GM18526 (cell line): ENCODE results near the gene MINDY3.

ENCODE experiments used
- POLR2A ChIP-seq: IDR thresholded peaks from 3 replicates; pipeline ENCODE4 v1.6.1; 2011; ENCODE audit not compliant: insufficient read length; ENCODE audit errors: extremely low read depth

MINDY3 gene

DNA sequence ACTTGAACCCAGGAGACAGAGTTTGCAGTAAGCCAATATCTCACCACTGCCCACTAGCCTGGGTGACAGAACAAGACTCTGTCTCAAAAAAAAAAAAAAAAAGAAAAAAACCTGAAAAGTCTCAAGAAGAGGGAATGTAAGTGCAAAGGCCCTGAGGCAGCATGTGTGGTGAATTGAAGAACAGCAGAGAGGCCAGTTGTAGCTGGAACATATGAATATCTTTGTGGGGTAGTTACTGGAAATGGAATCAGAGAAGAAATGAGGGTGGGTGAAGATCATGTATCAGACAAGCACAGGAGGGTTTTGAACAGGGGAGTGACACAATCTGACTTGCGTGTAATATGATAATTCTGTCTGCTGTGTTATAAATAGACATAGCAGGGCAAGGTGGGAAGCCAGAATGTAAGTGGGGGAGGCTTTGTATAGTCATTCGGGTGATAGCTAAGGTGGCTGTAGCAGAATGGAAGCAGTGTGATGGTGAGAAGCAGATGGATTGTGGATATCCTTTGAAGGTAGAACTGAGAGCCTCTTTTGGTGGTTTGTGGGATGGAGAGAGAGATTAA, 95.3 kb downstream of the MINDY3 start:
- TF ChIP-seq POLR2A = no peak

DNA sequence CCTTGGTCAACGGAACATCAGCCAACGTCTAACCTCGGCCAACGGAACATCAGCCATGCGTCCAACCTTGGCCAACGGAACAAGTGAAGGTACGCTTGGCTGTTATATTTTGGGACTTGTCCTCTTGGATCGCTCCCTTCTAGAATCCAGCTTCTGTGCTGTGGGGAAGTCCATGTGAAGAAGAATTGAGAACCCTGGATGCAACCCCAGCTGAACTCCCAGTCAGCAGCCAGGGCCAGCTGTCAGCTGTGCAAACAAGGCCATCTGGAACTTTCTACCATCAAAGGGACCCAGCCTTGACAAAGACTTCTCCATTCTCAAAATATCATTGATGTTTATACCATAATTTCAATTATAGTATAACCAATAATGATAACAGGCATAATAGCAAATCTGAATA, 97.3 kb downstream of the MINDY3 start:
- TF ChIP-seq POLR2A = no peak

DNA sequence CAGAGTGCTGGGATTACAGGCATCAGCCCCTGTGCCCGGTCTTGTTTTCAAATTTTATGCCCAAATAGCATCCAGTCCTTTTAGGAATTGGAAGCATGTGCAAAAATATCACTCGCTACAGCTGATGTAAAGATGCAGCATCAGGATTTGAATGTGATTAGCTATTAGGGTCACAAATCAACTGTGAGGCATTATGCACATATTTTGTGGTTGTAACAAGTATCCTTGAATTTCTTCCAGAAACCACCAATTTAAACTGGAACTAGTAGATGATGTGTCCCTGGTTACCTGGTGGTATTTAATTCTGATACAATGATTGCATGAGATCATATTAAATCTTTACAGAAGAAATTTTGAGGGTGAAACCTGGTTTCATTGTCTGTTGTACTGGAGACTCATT, 99.6 kb downstream of the MINDY3 start:
- no peak for TF ChIP-seq POLR2A

DNA sequence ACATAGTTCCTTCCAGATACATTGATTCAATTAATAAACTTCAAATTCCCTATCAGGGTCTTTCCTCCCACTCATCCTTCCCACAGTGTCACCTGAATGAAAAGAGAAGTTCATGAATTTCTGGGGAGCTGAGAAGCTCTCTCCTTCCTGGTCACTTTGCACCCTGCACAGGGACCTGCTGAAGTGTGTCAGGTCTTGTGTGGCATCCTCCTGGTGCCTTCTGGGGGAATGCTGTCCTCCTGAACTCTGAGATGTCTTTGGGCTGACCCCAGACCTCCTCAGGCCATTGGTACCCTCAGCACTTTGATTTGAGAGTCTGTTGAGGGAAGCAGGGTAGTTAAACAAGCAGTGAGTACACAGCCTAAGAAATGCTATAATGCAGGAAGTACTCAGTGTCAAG, 101.0 kb downstream of the MINDY3 start:
- no peak for TF ChIP-seq POLR2A

DNA sequence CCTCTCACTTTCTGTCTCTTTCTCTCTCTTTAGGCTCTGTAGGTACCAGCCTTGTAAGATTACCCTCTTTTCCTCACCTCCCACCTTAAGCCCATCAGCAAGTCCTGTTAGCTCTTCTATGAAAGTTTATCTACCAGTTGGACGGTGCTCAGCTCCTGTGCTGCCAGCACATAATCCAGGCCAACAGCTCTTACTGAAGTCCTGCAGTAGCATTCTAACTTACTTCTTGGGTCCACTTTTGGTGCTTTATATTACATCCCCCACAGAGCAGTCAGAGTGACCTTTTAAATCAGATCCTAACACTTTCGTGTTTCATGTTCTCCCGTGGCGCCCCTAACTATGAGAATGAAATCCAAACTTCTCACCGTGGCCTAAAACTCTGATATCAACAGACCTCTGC, 101.7 kb downstream of the MINDY3 start:
- TF ChIP-seq POLR2A = no peak

DNA sequence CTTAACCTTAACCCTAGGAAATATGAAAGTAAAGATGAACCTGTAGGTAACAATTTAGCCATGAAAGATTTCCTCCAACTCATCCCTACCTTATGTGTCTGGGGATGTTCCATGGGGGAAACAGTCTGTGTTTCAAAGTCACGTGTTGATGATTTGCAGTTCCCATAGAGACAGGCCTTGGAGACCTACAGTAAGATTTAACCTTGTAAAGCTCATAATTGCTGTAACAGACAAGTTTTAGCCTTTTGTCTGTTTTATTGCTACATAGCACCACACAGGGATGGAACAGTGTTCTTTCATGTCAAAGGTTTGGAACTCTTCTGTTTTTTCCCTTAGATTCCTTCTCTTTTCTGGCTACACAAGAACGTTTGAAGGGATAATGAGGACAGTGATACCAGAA, 105.4 kb downstream of the MINDY3 start:
- no peak for TF ChIP-seq POLR2A

DNA sequence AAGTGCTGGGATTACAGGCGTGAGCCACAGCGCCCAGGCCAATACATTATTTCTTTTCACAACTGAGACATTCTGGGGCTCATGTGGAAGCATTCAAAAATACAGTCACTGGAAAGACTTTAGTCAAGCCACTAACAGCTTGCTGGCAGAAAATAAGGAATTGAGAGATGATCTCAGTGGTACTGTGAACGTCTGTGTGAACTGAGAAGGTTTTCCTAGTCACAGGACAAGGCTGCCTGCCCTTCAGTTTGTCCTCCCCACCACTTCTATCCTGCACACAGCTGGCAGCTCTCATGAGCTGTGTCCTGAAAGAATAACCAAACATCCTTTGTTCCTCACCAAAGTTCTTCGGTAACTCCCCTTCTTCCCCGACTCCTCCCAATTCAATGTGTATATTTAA, 109.3 kb downstream of the MINDY3 start:
- TF ChIP-seq POLR2A = no peak

DNA sequence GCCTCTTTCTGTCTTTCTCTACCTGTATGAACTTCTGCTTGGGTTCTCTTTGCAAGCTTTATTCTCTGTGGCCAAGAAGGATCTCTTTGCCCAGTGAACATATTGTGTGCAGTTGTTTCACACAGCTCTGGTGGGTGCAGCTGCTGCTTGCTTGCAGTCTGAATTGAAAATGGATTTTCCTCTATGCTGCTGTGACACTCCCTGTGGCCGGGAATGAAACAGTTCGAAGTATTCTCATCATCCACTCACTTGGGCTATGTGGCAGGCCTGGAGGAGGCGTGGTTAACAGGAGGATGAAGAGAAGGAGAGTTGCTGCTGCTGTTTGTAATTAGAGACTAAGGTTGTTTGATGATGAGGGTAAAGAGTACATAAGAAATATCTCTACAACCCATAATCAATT, 112.2 kb downstream of the MINDY3 start:
- no peak for TF ChIP-seq POLR2A

DNA sequence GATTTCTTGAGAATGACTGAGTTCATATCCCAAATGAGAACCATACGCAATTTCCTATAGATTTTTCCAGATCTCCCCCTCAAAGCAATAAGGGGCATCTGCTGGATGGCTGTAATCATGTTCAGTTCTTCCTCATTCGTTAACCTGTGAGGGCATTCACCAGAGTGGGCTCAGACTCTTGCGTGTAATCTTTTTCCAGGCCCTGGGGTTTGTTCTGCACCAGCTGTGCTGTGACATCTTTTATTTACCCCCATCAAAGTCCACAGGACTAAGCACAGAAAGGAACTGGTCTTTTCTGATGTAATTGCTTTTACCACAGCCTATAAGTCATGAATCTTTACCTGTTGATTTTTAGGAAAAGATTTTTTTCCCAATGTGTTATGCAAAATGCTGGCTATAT, 112.7 kb downstream of the MINDY3 start:
- no peak for TF ChIP-seq POLR2A

DNA sequence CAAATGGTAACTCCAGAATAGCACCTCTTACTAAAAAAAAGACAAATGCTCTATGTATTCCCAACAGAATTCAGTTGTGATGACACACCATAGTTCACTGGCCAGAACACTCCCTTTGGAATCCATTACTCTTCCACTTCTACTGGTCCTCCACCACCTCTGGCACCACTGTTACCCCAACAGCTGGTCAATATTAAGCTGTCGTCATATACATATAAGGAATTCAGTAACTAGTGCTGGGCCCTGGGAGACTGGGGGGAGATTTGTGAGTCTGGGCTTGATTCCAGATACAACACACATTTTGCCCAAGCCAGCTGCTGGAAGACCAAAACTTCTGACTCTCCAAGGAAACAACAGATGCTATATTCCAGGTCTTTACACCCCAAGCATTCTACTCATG, 114.6 kb downstream of the MINDY3 start:
- TF ChIP-seq POLR2A = no peak

DNA sequence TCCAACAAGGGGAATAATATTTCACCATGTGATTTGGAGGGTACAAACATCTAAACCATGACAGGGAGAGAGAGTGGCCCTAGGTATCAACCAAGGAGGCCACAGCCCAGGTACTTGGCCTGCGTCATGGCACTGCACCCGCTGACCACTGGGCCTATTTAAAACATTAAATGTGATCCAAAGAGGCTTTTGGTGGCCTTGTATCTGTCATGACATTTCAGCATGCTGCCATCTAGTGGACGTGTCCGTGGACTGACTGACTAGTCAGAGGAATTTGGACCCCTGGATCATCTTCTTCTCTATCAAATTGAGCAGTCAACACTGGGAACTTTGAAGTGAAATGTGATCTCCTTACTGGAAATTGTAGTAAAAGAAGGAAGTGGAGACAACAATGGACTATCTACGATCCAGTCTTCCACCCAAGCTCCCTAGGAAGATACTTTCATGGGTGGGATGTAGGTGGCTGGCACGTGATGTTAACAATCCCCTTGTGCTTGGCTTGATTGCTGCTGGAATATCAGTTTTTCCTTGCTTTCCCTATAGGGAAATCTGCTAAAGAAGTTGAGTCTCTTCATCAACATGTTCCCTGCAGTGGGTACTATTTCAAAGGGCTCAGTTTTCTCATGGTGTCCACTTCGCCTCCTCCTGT, 116.0 kb downstream of the MINDY3 start:
- no peak for TF ChIP-seq POLR2A

DNA sequence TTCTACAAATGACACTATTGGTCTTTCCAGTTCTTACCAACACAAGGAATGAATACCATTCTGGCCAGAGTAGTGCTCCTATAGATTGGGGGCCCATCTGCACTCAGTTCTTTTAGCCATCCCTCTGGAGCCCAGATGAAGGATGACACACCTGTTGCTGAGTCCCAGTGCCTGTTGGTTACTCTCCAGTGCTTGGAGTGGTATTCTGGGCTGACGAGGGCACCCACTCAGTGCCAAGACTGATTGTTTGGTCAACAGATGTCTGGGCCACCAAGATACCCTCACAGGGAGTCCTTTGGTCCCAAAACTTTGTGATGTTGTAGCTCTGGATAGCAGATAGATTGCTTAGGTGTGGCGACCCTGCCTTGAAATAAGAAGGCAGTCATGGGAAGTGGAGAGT, 116.9 kb downstream of the MINDY3 start:
- no peak for TF ChIP-seq POLR2A

DNA sequence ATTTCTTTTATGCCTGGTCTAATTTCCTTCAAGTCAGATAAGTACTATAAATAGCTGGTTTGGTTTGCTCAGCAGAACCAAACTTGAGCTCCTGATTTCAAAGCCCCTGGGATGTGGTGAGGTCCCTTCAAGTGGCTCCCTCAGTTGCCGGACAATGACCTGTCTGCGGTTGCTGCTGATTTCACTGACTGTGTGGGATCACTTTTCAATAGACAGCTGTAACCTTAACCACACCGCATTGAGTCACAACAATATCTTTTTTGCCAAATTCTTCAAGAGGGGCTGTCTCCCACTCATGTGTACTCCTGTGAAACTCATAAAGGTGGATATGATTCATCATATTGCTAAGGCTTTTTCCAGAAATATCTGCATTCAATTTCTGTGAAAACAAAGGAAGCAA, 117.5 kb downstream of the MINDY3 start:
- TF ChIP-seq POLR2A = no peak

DNA sequence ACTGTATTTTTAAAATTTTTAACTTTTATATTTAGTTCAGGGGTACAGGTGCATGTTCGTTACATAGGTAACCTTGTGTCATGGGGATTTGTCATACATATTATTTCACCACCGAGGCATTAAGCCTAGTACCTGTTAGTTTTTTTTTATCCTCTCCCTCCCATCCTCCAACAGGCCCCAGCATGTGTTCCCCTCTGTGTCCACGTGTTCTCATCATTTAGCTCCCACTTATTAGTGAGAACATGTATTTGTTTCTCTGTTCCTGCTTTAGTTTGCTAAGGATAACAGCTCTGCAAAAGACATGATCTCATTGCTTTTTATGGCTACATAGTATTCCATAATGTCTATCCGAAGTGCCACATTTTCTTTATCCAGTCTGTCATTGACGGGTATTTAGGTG, 118.2 kb downstream of the MINDY3 start:
- no peak for TF ChIP-seq POLR2A

DNA sequence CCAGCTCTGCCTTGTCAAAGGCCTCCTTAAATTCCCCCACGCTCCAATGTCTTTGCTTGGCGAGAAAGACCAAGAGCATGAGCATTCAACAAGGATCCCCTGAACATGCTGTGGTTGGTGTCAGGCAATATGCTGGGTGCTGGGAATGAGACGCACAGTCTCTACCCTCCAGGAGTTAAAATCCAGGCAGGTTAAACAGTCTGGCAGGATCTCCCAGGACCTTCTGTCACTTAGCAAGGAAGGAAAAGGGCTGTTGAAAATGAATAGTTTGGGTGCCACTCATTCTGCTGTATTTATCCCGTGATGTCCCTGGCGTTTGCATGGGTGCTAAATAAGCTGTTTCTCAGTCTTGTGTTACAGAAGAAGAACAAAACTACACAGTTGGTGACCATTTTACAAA, 118.7 kb downstream of the MINDY3 start:
- TF ChIP-seq POLR2A = no peak

DNA sequence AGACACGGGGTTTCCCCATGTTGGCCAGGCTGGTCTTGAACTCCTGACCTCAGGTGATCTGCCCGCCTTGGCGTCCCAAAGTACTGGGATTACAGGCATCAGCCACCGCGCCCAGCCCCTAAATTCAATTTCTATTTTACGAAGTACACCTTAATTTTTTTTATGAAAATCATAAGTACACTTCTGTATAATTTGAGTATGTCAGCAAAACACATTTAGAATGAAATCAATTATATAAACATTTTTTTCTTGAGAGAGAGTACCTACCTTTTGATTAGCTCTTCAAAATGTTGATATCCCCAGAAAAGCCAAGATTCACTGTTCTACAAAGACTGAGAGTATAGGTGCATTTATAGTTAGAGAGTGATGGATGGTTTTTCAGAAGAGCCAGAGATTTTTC, 120.0 kb downstream of the MINDY3 start:
- TF ChIP-seq POLR2A = no peak

DNA sequence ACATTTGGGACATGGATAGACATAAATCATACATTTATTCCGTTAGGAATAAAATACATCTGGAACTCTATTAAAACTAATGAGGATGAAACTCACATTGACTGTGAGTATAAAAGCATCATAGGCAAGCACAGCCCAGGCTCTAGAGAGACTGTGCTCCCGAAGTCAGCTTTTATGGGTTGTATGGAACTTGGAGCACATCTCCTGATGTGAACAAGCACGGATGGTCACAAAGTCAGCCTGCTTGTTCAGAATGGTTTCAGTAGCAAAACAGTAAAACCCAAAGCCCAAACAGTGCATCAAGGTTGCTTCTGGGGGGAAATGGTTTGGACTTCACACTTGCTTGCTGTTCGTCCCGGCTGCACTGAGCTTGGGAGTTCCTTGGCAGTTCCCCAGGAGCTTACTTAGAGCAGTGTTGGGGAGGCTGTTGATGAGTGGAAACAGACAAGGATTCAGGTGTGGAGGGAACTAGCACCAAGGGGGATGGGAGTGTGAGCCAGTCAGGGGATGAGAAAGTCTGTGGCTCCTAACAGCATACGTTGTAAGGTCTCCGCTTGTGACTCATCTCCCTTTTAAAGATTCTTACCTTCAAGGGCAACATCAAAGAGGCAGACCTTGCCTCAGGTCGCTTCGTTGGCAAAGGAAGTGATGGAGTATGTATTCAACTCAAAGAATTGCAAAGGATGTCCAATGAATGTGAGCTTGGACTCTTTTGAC, 120.9 kb downstream of the MINDY3 start:
- no peak for TF ChIP-seq POLR2A
